Colonic mucosa (tissue), 4 donors: ENCODE results near the gene SUSD1. TPM values are rescaled to one million over a fixed set of nuclear protein-coding genes. Genes with fewer than 3 reads are reported as not detected.

Experiments used
- DNase-seq: peaks from one replicate; pipeline ENCODE4 v3.0.0-alpha.2; 2020
- H3K27ac ChIP-seq: fragments of 200-600 bp; one replicate; pipeline ENCODE4 v1.8.0; 2021
- H3K27me3 ChIP-seq: fragments of 200-600 bp; one replicate; pipeline ENCODE4 v1.8.0; 2021
- H3K36me3 ChIP-seq: fragments of 200-600 bp; one replicate; pipeline ENCODE4 v1.8.0; 2021
- H3K4me1 ChIP-seq: fragments of 200-600 bp; one replicate; pipeline ENCODE4 v1.8.0; 2021; ENCODE audit warnings: mild to moderate bottlenecking
- H3K4me3 ChIP-seq: fragments of 200-600 bp; one replicate; pipeline ENCODE4 v1.8.0; 2021
- H3K9ac ChIP-seq, 2 donors: one replicate each; pipeline ENCODE4 v1.7.0; 2013; ENCODE audit warnings: control low read depth in 2 of 2, low read depth in 2 of 2, low read length in 2 of 2
- H3K9me3 ChIP-seq: fragments of 200-600 bp; one replicate; pipeline ENCODE4 v1.8.0; 2021
- CTCF ChIP-seq: fragments of 200-600 bp; IDR thresholded peaks from one replicate; pipeline ENCODE4 v1.8.0; 2022; ENCODE audit warnings: antibody characterized with exemption, mild to moderate bottlenecking
- intact Hi-C: fragments of 100-400 bp; cut with DNase I; formaldehyde crosslinking; loops from one replicate; pipeline ENCODE4 v1.14.1; 2022
- total RNA-seq, 2 donors: library from RNA; stranded (reverse); fragmentation: NEBNext Ultra II Directional in 1 of 2; extraction: Animal tissue kit (Norgen Biotek cat#: 25700) in 1 of 2; gene quantifications; one replicate each; pipeline ENCODE4 v1.2.1, GENCODE V29; 2021
- donor health status: healthy.
- donor health status: DM: no; HTN: no; CAD: no.
- donor health status: DM: no; HTN: no; CAD: no.

The SUSD1 gene
- total RNA-seq: 10 to 100 TPM; 23.3 to 25.1 TPM

GRCh38 chr9:112174965-112175795 is at the start of gene SUSD1:
Gene SUSD1 (minus strand): TSS chr9:112175297. CDS start chr9:112175235, 62 bp downstream.
- Histone ChIP-seq H3K4me1 (peaks cover 14% of the 10 kb centered on the region), H3K9ac (peak within 1 kb of the TSS; percentile 79 to 87), H3K36me3 (no peaks in the 10 kb centered on the region), H3K27ac (peak within 1 kb of the TSS; percentile 77), H3K4me3 (peak within 1 kb of the TSS; percentile 44), H3K9me3 (no peaks in the 10 kb centered on the region), H3K27me3 (no peaks in the 10 kb centered on the region)
- no peak for TF ChIP-seq CTCF
- peak; percentile 56 for DNase-seq
- intact Hi-C loops: loop anchor here (10.0 kb wide), 1 partner anchor 160 kb away; the partner anchor contains the start of gene PTBP3

- no peak overlapping the region for H3K27ac ChIP-seq
- DNase-seq: no peak
- H3K9me3 ChIP-seq: no peaks in the 10 kb centered on the region
- H3K4me1 ChIP-seq: no peaks in the 10 kb centered on the region
- no peak overlapping the region for H3K9ac ChIP-seq
- intact Hi-C loops: no loop called here
- no peak overlapping the region for H3K4me3 ChIP-seq
- TF ChIP-seq CTCF: no peak
- no peaks in the 10 kb centered on the region for H3K36me3 ChIP-seq
- H3K27me3 ChIP-seq: no peaks in the 10 kb centered on the region
Observed at GRCh38 chr9:112224401-112225289, 49.5 kb upstream of the SUSD1 start.

GRCh38 chr9:112218908-112219307 is 43.8 kb upstream of the SUSD1 start:
- TF ChIP-seq CTCF: no peak
- intact Hi-C loops: no loop called here
- no peak overlapping the region for H3K4me3 ChIP-seq
- H3K4me1 ChIP-seq: no peaks in the 10 kb centered on the region
- no peak overlapping the region for H3K9ac ChIP-seq
- no peaks in the 10 kb centered on the region for H3K36me3 ChIP-seq
- no peaks in the 10 kb centered on the region for H3K9me3 ChIP-seq
- H3K27ac ChIP-seq: no peak overlapping the region
- DNase-seq: no peak
- H3K27me3 ChIP-seq: no peaks in the 10 kb centered on the region

- no peaks in the 10 kb centered on the region for H3K4me1 ChIP-seq
- no peaks in the 10 kb centered on the region for H3K9me3 ChIP-seq
- no peaks in the 10 kb centered on the region for H3K27me3 ChIP-seq
- TF ChIP-seq CTCF: no peak
- no peak for DNase-seq
- no peak overlapping the region for H3K27ac ChIP-seq
- intact Hi-C loops: no loop called here
- no peak overlapping the region for H3K9ac ChIP-seq
- H3K4me3 ChIP-seq: no peak overlapping the region
- H3K36me3 ChIP-seq: no peaks in the 10 kb centered on the region
Observed at GRCh38 chr9:112212926-112213325, 37.8 kb upstream of the SUSD1 start.

GRCh38 chr9:112207451-112207850 is 32.4 kb upstream of the SUSD1 start:
- H3K4me1 ChIP-seq: no peaks in the 10 kb centered on the region
- no peak for TF ChIP-seq CTCF
- no peak overlapping the region for H3K27ac ChIP-seq
- intact Hi-C loops: no loop called here
- no peaks in the 10 kb centered on the region for H3K36me3 ChIP-seq
- H3K4me3 ChIP-seq: no peak overlapping the region
- H3K9ac ChIP-seq: no peak overlapping the region
- H3K27me3 ChIP-seq: no peaks in the 10 kb centered on the region
- no peaks in the 10 kb centered on the region for H3K9me3 ChIP-seq
- no peak for DNase-seq
